ENCODE measurements around the gene RALGPS1.

The RALGPS1 gene

GRCh38 chr9:127061411-127061810 lies 146.8 kb downstream of the RALGPS1 start:
- H3K4me3 ChIP-seq (ENCODE audit: low read length): no peak overlapping the region
- no peak for DNase-seq (ENCODE audit: low read depth, low spot score)

DNA sequence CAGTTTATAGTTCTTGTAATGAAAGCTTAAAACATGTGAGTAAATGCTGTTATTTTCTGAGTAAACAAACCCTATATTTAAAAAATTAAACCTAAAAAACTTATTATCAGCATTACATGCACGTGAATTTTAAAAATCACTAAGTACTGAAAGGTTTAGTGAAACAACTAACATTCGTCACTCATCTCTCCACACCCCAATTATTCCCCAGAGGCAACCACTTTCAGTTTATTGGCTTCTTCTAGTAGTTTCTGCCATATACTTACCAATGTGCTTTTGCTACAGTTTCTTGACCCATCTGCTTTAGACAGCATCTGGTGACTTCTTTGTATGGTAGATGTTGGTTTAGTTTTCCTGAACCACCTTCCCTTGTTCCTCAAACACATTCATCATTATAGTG lies 149.8 kb downstream of the RALGPS1 start:
- no peak for DNase-seq (ENCODE audit: low read depth, low spot score)
- no peak overlapping the region for H3K4me3 ChIP-seq (ENCODE audit: low read length)

DNA sequence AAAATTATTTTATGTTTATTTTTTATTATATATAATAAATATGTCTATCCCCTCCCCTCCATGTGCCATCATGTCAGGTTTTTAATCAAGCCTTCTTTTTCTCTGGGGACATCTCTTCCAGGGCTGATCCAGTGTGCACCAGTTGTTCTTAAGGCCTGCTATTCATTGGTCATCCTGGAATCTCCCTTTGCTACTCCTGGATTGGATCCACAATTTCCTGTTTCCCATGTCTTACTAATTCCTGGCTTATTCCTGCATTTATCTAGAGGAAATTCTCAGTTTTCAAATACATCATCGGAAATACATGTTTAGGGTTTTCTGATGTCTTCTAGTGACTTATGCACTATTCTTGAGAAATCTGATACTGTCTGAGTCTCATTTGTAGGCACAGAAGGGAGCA lies 151.0 kb downstream of the RALGPS1 start:
- no peak for DNase-seq (ENCODE audit: low read depth, low spot score)
- no peak overlapping the region for H3K4me3 ChIP-seq (ENCODE audit: low read length)

- DNase-seq (ENCODE audit: low read depth, low spot score): no peak
- no peak overlapping the region for H3K4me3 ChIP-seq (ENCODE audit: low read length)
These were observed 151.7 kb downstream of the RALGPS1 start for GRCh38 chr9:127066060-127066850.

DNA sequence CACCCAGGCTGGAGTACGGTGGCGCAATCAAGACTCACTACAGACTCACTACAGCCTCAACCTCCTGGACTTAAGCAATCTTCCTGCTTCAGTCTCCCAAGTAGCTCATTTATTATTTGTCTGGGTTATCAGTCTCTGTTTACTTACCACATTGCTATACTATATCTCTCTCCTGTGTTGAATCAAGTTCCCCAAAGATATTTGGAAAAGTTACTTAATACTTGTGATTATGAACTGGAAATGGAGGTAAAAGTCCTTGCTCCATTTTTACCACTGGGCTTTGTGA lies 152.2 kb downstream of the RALGPS1 start:
- no peak overlapping the region for H3K4me3 ChIP-seq (ENCODE audit: low read length)
- DNase-seq (ENCODE audit: low read depth, low spot score): no peak

DNA sequence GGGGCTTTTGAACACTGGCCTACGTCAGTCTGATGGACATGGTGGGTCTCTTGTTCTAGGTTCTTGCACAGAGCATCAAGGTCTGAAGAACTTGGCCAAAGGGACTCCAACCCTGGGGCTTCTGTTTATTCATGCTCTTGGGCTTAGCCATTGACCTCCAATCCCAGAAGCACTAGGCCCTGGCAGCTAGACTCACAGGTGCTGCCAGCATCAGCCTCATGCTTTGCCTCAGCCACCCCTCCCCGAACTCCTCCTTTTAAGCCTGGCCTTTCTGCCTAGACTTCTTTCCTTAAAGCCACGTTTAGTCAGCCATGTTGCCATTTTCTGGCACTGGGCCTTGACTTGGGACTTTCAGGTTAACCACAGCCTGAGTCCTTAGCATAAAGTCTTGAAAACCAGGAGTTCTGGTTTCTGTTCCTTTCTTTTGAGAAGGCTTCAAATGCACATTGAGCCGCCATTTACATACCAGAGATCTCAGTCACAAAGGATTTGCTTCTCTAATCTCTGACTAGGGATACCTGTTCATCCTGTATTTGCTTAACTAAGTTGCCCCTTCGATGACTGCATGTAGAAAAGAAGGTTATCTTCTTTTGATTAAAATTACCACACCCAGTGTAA lies 153.1 kb downstream of the RALGPS1 start:
- no peak overlapping the region for H3K4me3 ChIP-seq (ENCODE audit: low read length)
- no peak for DNase-seq (ENCODE audit: low read depth, low spot score)

DNA sequence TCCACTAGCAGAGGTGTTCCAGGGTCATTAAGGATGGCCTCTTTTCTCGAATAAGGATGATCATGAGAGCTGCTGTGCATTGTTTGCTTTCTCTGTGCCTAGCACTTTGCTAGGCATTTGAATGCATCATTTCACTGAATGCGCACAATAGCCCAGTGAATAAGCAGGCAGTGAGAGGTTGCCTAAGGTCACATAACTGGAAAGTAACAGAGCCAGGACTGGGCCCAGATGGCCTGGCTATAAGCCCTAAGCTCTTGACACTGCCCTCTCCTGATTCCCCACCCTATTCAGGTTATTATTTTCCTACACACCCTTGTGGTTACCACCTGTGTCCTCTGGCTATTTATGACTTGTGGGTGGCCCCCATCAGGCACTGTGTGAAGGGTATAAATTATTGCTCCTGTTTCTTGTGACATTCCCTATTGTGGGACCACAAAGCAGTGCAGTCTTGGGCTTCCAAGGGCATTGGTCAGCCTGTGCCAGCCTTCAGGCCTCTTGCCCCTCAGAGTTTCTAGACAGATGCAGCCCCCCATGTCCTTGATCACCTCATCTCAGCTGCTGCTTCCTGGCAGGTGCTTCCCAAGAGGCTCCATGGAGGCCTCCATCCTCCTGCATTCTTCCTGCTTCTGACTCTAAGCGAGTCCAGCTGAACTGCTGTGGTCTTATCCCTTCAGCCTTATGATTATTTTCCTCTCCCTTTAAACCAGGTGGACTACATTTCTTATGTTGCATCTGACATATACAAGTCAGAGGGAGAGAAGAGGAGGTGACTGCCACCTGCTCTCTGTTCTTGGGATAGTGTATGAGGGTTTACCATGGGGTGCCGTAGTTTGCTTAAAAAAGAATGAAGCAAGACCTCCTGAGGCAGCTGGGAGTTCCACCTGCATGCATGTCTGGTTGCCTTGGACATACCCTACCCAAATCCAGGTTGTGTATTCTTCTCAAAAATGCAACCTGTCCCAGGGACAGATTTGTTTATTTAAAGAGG lies 160.3 kb downstream of the RALGPS1 start:
- no peak for DNase-seq (ENCODE audit: low read depth, low spot score)
- H3K4me3 ChIP-seq (ENCODE audit: low read length): no peak overlapping the region

- DNase-seq (ENCODE audit: low read depth, low spot score): no peak
- no peak overlapping the region for H3K4me3 ChIP-seq (ENCODE audit: low read length)
These were observed 161.2 kb downstream of the RALGPS1 start for GRCh38 chr9:127075624-127076372.

- no peak overlapping the region for H3K4me3 ChIP-seq (ENCODE audit: low read length)
- DNase-seq (ENCODE audit: low read depth, low spot score): no peak
These were observed 162.5 kb downstream of the RALGPS1 start for GRCh38 chr9:127076860-127077643.

- H3K4me3 ChIP-seq (ENCODE audit: low read length): no peak overlapping the region
- DNase-seq (ENCODE audit: low read depth, low spot score): no peak
These were observed 163.0 kb downstream of the RALGPS1 start for GRCh38 chr9:127077644-127077946.

DNA sequence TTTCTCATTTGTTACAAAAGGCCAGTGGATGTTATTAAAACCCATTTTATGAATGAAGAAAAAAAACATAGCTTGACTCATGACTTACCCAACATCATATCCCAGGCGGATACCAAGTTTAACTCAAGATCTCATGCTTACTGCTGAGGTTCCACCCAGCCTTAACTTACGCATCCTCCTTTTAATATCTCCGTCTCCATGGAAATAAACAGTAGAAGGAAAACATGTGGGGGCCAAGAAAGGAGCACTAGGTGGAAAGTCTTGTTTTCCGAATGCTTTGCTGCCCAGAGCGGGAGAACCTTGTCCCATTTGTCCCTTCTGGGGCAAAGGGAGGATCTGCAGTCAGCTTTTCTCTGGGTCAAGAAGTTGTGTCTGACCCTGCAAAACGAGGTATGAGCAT lies 163.8 kb downstream of the RALGPS1 start:
- no peak overlapping the region for H3K4me3 ChIP-seq (ENCODE audit: low read length)
- DNase-seq (ENCODE audit: low read depth, low spot score): no peak

DNA sequence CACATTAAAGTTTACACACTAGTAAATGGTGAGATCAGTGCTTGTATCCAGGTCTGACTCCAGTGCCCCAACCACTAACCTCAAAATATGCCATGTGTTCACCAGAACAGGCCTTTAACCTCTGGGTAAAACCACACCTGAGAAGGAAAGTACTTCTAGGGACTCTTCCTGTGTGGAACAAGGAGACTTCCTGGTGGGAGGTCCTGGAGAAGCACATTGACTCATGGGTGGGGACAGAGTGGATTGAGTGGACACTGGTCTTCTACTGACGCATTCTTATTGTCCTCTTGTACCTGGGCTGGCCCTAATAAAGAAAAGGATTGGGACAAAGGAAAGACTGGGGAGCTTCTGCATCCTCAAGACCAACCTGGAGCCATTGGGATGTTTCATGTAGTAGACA lies 164.4 kb downstream of the RALGPS1 start:
- peak; percentile 28 for DNase-seq (ENCODE audit: low read depth, low spot score)
- H3K4me3 ChIP-seq (ENCODE audit: low read length): no peak overlapping the region

DNA sequence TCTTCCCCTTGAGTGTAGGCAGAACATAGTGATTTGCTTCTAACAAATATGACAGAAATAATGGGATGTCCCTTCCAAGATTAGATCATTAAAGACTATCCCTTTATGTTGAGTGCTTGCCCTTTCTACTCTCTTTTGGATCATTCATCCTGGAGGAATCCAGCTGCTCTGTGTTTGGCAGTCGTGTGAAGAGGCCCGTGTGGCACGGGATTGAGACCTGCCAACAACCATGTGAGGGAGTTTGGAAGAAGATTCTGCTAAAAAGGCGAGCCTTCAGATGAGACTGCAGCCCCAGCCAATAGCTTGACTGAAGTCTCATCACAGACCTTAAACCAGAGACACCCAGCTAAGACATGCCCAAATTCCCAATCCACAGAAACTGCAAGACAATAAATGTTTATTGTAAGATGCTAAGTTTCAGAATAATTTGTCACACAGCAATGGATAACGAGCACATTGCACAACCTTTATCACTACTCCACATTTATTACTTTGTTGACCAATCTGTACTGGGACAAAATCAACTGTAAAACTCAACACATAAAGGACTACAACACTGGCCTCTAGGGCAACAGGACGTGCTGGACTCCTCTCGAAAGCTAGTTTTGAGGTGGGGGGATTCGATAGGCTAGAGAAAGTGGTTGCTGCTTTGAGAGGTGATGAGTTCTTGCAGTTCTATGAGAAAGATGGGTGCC lies 165.0 kb downstream of the RALGPS1 start:
- no peak for DNase-seq (ENCODE audit: low read depth, low spot score)
- H3K4me3 ChIP-seq (ENCODE audit: low read length): no peak overlapping the region

DNA sequence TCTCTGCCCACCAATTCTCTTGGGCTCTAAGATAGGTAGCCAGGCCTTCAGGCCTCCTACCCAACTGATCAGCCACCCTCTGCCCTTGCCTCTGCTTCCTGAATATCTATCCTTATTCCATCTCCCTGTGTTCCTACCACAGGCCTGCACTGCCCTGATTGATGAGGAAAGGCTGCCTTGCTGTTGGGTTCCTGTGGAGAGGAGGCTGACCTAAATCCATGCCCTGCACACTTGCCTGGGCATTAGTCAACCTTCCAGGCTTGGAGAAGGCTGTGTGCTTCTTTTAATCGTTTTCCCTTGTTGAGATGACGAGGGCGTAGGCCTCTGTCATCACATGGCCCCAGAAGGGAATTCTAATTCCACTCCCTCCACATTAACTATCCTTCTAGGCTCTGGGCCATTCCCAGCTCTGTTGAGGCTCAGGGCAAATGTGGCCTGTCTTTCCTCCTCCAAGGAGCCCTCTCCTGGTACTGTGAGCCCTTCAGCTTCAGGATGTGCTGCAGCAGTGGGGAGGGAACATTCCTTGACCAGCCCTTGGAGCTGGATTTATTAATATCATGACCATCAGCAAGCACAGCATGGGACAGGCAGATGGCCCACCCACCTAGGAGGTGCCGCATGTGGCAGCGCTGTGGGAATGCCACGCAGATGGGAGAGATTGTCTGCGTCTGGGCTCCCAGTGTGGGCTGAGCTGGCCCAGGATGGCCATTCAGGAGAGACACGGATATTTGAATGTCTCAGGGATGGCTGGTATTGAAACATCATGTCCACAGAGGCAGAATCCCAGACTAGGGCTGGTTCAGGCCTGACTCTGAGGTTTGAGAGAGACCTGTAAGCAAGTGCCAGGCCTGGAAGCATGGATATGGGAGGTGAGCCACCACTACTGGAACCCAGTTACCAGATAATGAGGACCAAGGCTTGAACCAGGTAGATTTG lies 166.9 kb downstream of the RALGPS1 start:
- no peak for DNase-seq (ENCODE audit: low read depth, low spot score)
- H3K4me3 ChIP-seq (ENCODE audit: low read length): no peak overlapping the region

DNA sequence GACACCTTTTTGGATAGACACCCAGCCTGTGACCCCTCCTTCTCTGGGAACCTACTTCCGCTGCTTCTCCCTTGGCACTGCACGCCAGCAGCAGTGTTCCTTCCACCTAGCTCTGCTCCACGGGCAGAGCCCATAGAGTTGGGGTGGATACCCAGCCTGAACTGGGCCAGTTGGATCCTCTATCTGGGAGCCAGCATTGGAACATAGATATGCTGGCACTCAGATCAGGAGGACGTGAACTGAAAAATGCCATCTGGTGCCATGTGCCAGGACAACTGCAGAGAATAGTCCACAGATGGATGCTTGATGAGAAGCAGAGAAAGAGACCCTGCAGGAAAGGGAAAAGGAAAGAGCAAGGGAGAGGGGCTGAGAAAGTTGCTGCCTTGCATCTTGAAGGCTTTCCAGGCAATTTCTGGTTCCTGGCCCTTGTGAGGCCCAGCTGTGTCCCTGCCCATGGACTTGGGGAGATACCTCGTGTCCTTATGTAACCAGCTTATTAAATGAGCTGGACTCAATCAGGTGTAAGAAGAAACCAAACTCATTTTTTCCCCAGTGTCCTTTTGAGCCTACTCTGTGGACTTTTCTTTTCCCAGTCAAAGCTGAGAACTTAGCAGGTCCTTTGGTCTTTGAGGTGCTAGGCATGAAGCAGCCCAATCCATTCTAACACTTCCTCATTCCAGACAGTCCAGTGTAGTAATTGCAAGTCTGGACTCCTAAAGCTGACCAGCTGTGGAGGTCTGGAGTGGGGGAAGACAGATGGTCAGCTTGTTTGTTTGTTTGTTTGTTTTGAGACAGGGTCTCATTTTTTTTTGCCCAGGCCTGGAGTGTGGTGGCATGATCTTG lies 168.8 kb downstream of the RALGPS1 start:
- DNase-seq (ENCODE audit: low read depth, low spot score): no peak
- H3K4me3 ChIP-seq (ENCODE audit: low read length): no peak overlapping the region

Measured in Jurkat, Clone E6-1 (cell line).